Motor neuron (in vitro differentiated cells): ENCODE results near the gene FYB1. TPM values are rescaled to one million over a fixed set of nuclear protein-coding genes. Genes with fewer than 3 reads are reported as not detected.

ENCODE experiments used
- ATAC-seq, 8 experiments: fragments of 200-7000 bp; cut with Tn5 transposase; replicated peaks in 6 of 8; 2 replicates each; pipeline ENCODE4 v1.8.0; 2021; ENCODE audit warnings: mild to moderate bottlenecking in 8 of 8, moderate library complexity in 8 of 8
- H3K27ac ChIP-seq, 2 donors: fragments of 250-450 bp; sonication (Bioruptor Pico); 2 replicates each; pipeline ENCODE4 v1.9.0; 2021; ENCODE audit warnings: antibody characterized with exemption in 2 of 2, mild to moderate bottlenecking in 2 of 2, moderate library complexity in 1 of 2
- H3K4me1 ChIP-seq, 2 donors: fragments of 250-450 bp; sonication (Bioruptor Pico); replicated peaks in 1 of 2; 2 replicates each; pipeline ENCODE4 v1.6.1; 2021; ENCODE audit warnings: antibody characterized with exemption in 2 of 2, mild to moderate bottlenecking in 2 of 2, moderate library complexity in 1 of 2
- H3K4me3 ChIP-seq, 5 donors: fragments of 250-450 bp; sonication (Bioruptor Pico); 2 replicates each; pipeline ENCODE4 v1.9.0; 2021; ENCODE audit warnings: antibody characterized with exemption in 5 of 5, mild to moderate bottlenecking in 5 of 5, moderate library complexity in 4 of 5
- WGBS, 10 experiments: fragments of 450-650 bp; shearing (Covaris generic); methylation state at CpG; one replicate each; pipeline ENCODE4 v1.0.0; 2022; 5-methylcytosine and 5-hydroxymethylcytosine counted together
- in situ Hi-C, 9 experiments: fragments of 400-800 bp; cut with MboI; loops; one replicate each; pipeline ENCODE4 v1.15.0; 2021; ENCODE audit warnings: low sequenced_read_pairs in 9 of 9, low pct_unique_long_range_greater_than_20kb in 2 of 9; ENCODE audit not compliant: unreplicated experiment in 9 of 9
- total RNA-seq, 8 experiments: library from RNA; unstranded; fragments of 300-600 nt; gene quantifications; 2 replicates each; pipeline versions ENCODE4 v1.2.3 to v1.2.4, GENCODE V29; 2022

FYB1 gene
- total RNA-seq, 8 experiments from 2014 or later = under 0.01 to 16.7 (median 1.1) TPM; not detected in 1

GRCh38 chr5:39130716-39131115 is 88.6 kb downstream of the FYB1 start:
- Histone ChIP-seq H3K4me3 (no peak overlapping the region), H3K27ac (no peak overlapping the region), H3K4me1 (no peaks in the 10 kb centered on the region)
- WGBS, 10 experiments = 33 to 100% (median 60%) methylated on average over 1 of the region's 1 CpG; no CpG with 5 or more reads in 1 of the 10 experiments
- in situ Hi-C loops = loop anchor here in 2 of 9 experiments (25.0 kb wide), 1 partner anchor 157 kb away; no protein-coding TSS in a partner anchor
- no peak for ATAC-seq

DNA sequence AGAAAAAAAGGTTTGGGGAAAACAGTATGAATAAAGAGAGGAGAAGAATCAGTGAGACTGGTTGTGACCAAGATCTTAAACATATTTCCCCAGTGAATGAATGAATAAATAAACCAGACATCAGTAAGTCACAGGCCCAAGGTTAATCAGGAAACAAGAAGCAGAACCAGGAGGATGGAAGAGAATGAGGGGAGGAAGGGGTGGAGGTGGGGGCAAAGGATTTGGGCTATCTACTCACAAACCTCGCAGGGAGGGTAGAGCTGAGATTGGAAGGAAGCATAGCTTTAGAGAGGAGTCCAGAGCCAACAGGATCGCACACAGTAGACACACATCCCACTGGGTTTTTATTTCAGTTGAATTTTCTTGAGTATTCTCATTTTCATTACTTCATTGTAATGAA is 97.4 kb downstream of the FYB1 start:
- Histone ChIP-seq H3K27ac (no peak overlapping the region), H3K4me1 (no peaks in the 10 kb centered on the region), H3K4me3 (no peak overlapping the region)
- in situ Hi-C loops = no loop called here
- no peak for ATAC-seq
- 40 to 100% (median 86%) methylated on average over 1 to 2 of the region's 2 CpGs; no CpG with 5 or more reads in 3 of the 10 experiments for WGBS, 10 experiments

- WGBS, 10 experiments = 0 to 88% (median 80%) methylated on average over 1 of the region's 1 CpG; no CpG with 5 or more reads in 1 of the 10 experiments
- no peaks in the 10 kb centered on the region for H3K4me1 ChIP-seq
- no peak overlapping the region for H3K27ac ChIP-seq
- in situ Hi-C loops = no loop called here
- no peak for ATAC-seq
- no peak overlapping the region for H3K4me3 ChIP-seq
Observed at GRCh38 chr5:39121315-39121714, 98.0 kb downstream of the FYB1 start.

DNA sequence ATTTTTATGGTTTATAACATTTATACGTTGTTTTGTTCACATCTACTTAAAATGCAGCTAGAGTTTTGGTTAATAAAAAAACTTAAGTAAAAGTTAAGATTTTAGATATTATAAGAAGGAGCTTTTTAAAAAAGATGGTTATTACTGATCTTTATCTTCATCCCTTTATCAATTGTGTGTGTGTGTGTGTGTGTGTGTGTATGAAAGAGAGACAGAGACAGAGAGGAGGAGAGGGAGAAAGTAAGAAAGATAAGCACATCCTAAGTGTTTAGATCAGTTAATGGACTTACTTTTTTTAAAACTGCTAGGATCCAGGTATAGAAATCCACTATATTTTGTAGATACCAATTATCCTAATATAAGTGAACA is 99.3 kb downstream of the FYB1 start:
- no peaks in the 10 kb centered on the region for H3K4me1 ChIP-seq
- no peak overlapping the region for H3K27ac ChIP-seq
- H3K4me3 ChIP-seq = no peak overlapping the region
- in situ Hi-C loops = no loop called here
- 86 to 100% (median 100%) methylated on average over 1 of the region's 1 CpG; no CpG with 5 or more reads in 1 of the 10 experiments for whole genome bisulfite sequencing, 10 experiments
- ATAC-seq = no peak

GRCh38 chr5:39119404-39120051 is 99.8 kb downstream of the FYB1 start:
- in situ Hi-C loops = no loop called here
- H3K4me3 ChIP-seq = no peak overlapping the region
- no peak overlapping the region for H3K27ac ChIP-seq
- H3K4me1 ChIP-seq = no peaks in the 10 kb centered on the region
- ATAC-seq = no peak
- WGBS, 10 experiments = 65 to 91% (median 89%) methylated on average over 3 of the region's 3 CpGs

- in situ Hi-C loops = no loop called here
- no peak overlapping the region for H3K27ac ChIP-seq
- no peak for ATAC-seq
- 13 to 90% (median 74%) methylated on average over 1 to 2 of the region's 2 CpGs for WGBS, 10 experiments
- H3K4me3 ChIP-seq = no peak overlapping the region
- H3K4me1 ChIP-seq = no peaks in the 10 kb centered on the region
Observed at GRCh38 chr5:39118638-39119037, 100.7 kb downstream of the FYB1 start.

DNA sequence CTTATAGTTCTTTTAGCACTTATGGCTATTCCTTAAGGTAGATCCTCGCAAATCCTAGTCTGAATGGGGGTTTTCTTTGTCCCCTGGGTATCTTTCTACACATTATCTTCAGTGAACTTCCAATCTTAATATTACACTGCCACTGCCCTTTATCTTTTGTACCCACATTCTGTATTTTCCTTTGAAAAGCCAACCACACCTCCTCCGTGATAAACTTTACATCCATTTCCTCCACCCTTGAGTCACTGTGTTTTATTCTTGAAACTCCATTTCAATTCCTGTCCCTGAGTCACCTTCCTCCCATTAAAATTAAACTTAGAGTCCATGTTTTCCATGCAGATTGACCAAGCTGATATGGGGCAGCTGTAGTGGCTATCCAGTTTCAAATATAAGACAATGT is 102.0 kb downstream of the FYB1 start:
- in situ Hi-C loops = no loop called here
- H3K27ac ChIP-seq = no peak overlapping the region
- WGBS, 10 experiments = 22 to 100% (median 84%) methylated on average over 1 to 2 of the region's 2 CpGs
- H3K4me3 ChIP-seq = no peak overlapping the region
- peak in 2 of 8 experiments; percentile 59 to 71 for ATAC-seq
- H3K4me1 ChIP-seq = no peaks in the 10 kb centered on the region

DNA sequence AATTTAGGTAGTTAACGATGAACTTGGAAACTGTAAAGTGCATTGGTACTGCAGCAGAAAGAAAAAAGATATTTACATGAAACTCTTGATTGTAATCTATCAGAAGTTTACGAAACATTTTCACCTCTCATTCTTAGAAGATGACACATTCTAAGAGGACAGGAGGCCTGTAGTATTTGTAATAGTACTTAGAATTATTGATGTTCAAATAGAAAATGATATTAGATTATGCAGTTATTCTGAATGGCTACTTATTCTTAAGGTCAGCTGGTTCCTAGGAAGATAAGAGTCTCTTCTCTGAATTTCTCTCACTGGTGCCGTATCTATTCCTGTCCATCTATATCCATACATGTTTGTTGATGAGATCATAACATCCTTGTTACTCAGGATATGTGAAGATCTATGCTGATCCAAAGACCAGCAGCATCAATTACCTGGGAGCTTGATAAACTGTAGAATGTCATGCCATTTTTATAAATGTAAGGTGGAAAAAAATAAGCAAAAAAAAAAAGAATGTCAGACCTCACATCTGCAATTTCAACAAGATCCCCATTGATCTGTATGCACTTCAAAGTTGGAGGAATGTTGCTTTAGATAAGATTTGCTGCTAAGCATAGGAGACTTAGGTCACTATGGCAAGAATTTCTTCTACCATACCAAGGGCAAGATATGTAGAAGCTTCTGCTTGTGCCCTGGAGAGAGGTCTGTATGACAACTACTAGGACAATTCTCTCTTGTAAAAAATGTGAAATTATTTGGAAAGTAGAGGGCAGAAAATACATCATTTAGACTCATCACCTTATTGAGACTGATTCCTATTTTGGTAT is 102.8 kb downstream of the FYB1 start:
- no peak for ATAC-seq
- WGBS, 10 experiments = 81 to 100% (median 90%) methylated on average over 1 to 3 of the region's 3 CpGs
- Histone ChIP-seq H3K4me1 (no peaks in the 10 kb centered on the region), H3K27ac (no peak overlapping the region), H3K4me3 (no peak overlapping the region)
- in situ Hi-C loops = no loop called here

DNA sequence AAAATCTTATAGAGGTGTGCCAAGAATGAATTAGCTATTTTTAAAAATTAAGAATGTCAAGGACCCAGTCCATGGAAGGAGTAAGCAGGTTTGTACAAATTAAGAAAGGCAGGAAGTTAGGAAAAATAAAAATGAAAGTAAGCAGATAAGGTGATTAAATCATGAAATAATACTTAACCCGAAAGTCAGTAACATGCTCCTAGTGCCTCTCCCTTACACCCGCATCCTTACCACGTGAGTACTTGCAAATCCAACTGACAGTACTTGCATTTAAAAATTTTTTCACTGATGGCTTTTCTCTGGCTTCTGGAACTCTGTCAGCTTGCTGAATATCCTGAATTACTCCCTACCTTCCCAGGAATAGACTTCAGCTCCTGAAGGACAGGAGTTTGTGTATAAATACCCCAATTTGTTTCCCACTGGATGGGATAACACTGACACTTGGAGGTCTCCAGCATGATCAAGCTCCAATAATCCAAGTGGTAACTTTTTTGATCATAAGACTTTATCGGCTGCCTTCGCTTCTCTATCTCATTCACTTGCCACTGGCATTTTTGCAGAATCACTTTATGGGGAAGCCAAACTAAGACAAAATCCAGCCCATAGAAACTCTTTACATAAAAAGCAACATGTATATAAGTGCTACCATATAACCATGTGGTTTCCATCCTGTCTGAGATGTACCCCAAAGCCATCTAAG is 103.6 kb downstream of the FYB1 start:
- WGBS, 10 experiments = 69 to 100% (median 93%) methylated on average over 2 to 5 of the region's 5 CpGs; no CpG with 5 or more reads in 1 of the 10 experiments
- Histone ChIP-seq H3K27ac (no peak overlapping the region), H3K4me1 (no peaks in the 10 kb centered on the region), H3K4me3 (no peak overlapping the region)
- ATAC-seq = no peak
- in situ Hi-C loops = no loop called here

GRCh38 chr5:39114155-39114554 is 105.2 kb downstream of the FYB1 start:
- Histone ChIP-seq H3K4me1 (peaks cover 0 to under 1% of the 10 kb centered on the region in 2 donors), H3K27ac (no peak overlapping the region), H3K4me3 (no peak overlapping the region)
- WGBS, 10 experiments = 60 to 100% (median 83%) methylated on average over 1 to 4 of the region's 4 CpGs; no CpG with 5 or more reads in 2 of the 10 experiments
- in situ Hi-C loops = no loop called here
- no peak for ATAC-seq

- in situ Hi-C loops = no loop called here
- Histone ChIP-seq H3K27ac (no peak overlapping the region), H3K4me3 (no peak overlapping the region), H3K4me1 (peaks cover 0 to 5% of the 10 kb centered on the region in 2 donors)
- WGBS, 10 experiments = 58 to 90% (median 81%) methylated on average over 2 to 4 of the region's 4 CpGs
- ATAC-seq = no peak
Observed at GRCh38 chr5:39113354-39113953, 105.9 kb downstream of the FYB1 start.

DNA sequence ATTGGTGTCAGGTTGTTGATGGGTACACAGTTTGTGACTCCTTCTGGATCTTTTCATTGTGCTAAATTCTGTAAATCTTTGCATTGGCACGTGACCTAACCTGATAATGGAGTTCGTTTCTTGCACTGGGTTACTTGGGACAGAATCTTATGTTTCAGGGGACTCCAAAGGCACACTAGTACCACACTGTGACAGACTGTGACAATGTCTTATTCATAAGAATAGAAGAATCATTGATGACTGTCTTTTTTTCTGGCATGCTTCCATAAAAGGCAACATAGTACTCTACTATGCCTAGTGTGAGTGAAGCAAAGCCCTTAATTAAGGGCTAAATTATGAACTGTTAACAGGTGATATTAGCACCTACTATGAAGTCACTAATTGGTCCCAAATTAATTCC is 109.8 kb downstream of the FYB1 start:
- in situ Hi-C loops = no loop called here
- Histone ChIP-seq H3K4me3 (no peak overlapping the region), H3K4me1 (peaks cover 0 to 5% of the 10 kb centered on the region in 2 donors), H3K27ac (no peak overlapping the region)
- 63 to 96% (median 80%) methylated on average over 1 to 2 of the region's 2 CpGs; no CpG with 5 or more reads in 4 of the 10 experiments for WGBS, 10 experiments
- ATAC-seq = peak in 2 of 8 experiments; percentile 18 to 22

DNA sequence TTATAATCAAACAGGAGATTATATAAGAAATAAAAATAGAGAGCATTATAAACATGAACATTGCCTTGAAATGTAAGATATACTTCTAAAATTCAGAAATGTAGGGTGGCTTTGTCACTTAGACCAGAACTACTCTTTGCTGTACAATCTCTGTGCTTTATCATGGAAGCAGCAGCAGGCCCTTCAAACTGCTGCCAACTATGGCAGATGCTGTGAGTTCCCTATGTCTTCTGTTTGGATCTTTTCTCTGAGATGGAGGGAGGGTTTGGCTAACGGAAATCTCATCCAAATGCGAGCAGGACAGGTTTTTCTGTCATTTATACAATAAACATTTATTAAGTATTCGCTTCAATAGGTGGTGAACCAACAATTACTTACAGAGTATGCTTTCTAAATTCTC is 110.4 kb downstream of the FYB1 start:
- H3K4me1 ChIP-seq = peaks cover 0 to 5% of the 10 kb centered on the region in 2 donors
- H3K4me3 ChIP-seq = no peak overlapping the region
- in situ Hi-C loops = no loop called here
- ATAC-seq = no peak
- H3K27ac ChIP-seq = no peak overlapping the region
- WGBS, 10 experiments = 17 to 100% (median 73%) methylated on average over 1 to 3 of the region's 3 CpGs; no CpG with 5 or more reads in 2 of the 10 experiments
